H1 (cell line): ENCODE measurements around the gene NOS1AP. TPM values are rescaled to one million over a fixed set of nuclear protein-coding genes. Genes with fewer than 3 reads are reported as not detected.

ENCODE experiments used
- NRF1 ChIP-seq: IDR thresholded peaks from 2 replicates; pipeline ENCODE4 v1.6.1; 2011; ENCODE audit warnings: mild to moderate bottlenecking, low read depth, low read length, improper control_type of control experiment
- polyA plus RNA-seq, 7 experiments: library from polyadenylated mRNA; depleted of rRNA in 3 of 7; stranded (reverse) in 5 of 7; unstranded in 2 of 7; fragments of >200 nt in 5 of 7; fragments of 200-250 nt in 2 of 7; gene quantifications; 1 replicate in 5 of 7; 2 replicates in 1 of 7; 4 replicates in 1 of 7; pipeline versions ENCODE4 v1.2.1 to v1.2.3, GENCODE V29; 2011 to 2013; ENCODE audit warnings: missing spikeins in 2 of 7, mixed read lengths in 2 of 7
- total RNA-seq: library from RNA; stranded (reverse); fragmentation: NEBNext Ultra II Directional; extraction: Animal tissue kit (Norgen Biotek cat#: 25700); gene quantifications from 2 replicates; pipeline ENCODE4 v1.2.1, GENCODE V29; 2021

NOS1AP gene
- total and polyA plus RNA-seq, 2 of the 8 experiments (the other 6 are each of a cell fraction or from before 2014, with no cell fraction given) = 2.4 to 12.1 TPM

DNA sequence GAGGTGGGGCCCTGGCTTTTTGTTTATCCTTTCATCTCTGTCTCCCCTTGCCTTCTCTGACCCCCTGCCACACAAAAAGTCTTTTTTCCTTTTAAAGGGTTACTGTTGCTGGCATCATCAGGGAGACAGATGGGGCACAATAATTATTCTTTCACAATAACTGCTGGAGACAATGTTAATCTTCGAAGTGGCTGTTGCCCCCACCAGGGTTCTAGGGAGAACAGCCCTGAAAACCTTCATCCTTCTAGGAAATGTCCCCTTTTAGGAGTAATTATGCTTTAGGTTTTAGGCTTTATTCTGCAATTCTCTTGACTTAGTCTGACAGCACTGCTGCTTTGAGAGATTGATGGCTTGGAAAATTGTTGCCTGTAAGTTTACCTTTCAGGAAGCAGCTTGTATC lies 150.0 kb downstream of the NOS1AP start (continued):
- no peak for TF ChIP-seq NRF1
